HG03103 (cell line): ENCODE results near the gene GATAD2A.

Source experiments
- ATAC-seq: cut with Tn5 transposase; IDR thresholded peaks from one replicate; pipeline ENCODE4 v1.9.1; 2021; ENCODE audit warnings: low read depth; ENCODE audit not compliant: unreplicated experiment

The GATAD2A gene

DNA sequence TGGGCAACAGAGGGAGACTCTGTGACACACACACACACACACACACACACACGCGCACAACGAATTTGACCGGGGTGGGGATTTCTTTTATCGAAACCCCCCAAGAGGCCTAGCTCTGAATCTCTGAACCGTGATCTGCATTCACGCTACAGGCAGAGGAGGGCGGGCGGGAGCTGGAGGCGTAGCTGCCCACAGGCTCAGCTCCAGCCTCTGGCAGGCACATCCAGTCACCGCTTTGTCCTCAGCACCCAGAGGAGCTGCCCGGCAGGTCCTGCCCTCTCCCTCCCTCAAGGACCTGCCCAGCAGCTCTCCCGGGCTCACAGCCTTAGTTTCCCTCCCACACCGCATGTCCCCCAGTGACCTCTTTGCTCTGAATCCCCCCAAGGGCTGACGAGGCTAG, 152.6 kb downstream of the GATAD2A start:
- no peak for ATAC-seq
